ENCODE results near the gene POP4. TPM values are rescaled to one million over a fixed set of nuclear protein-coding genes. Genes with fewer than 3 reads are reported as not detected.

Gene POP4
- total RNA-seq, 1 experiment from 2014 or later: 75.0 TPM

- H3K4me3 ChIP-seq (ENCODE audit: low read depth, low read length): no peak overlapping the region
- TF ChIP-seq, protein P1, sequence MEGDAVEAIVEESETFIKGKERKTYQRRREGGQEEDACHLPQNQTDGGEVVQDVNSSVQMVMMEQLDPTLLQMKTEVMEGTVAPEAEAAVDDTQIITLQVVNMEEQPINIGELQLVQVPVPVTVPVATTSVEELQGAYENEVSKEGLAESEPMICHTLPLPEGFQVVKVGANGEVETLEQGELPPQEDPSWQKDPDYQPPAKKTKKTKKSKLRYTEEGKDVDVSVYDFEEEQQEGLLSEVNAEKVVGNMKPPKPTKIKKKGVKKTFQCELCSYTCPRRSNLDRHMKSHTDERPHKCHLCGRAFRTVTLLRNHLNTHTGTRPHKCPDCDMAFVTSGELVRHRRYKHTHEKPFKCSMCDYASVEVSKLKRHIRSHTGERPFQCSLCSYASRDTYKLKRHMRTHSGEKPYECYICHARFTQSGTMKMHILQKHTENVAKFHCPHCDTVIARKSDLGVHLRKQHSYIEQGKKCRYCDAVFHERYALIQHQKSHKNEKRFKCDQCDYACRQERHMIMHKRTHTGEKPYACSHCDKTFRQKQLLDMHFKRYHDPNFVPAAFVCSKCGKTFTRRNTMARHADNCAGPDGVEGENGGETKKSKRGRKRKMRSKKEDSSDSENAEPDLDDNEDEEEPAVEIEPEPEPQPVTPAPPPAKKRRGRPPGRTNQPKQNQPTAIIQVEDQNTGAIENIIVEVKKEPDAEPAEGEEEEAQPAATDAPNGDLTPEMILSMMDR (IDR thresholded peaks at IDR 0.05; ENCODE audit: insufficient read depth in 1 of 2, low read depth in 1 of 2, low read length in 1 of 2, severe bottlenecking in 1 of 2, unreplicated experiment in 1 of 2): no peak
- intact Hi-C loops (cut with micrococcal nuclease; ENCODE audit: unreplicated experiment): no loop called here
- no TSS peak for BruUV-seq (replicated peaks)
- no peaks in the 10 kb centered on the region for H3K9me3 Mint-ChIP-seq (ENCODE audit: unreplicated experiment)
- peaks cover 8% of the 10 kb centered on the region for H3K36me3 ChIP-seq (ENCODE audit: control insufficient read depth, insufficient read depth, low read length)
- no peaks in the 10 kb centered on the region for H3K4me1 ChIP-seq
- CTCF ChIA-PET: no interaction called here
- POLR2A ChIA-PET: no interaction called here
- no peak for DNase-seq
- H3K27me3 Mint-ChIP-seq (ENCODE audit: insufficient read depth, unreplicated experiment): no peaks in the 10 kb centered on the region
- H3K4me1 Mint-ChIP-seq (ENCODE audit: low read depth, unreplicated experiment): no peaks in the 10 kb centered on the region
- H3K27me3 ChIP-seq (replicated peaks; ENCODE audit: control insufficient read depth, insufficient read depth, low read length): no peaks in the 10 kb centered on the region
- H3K27ac Mint-ChIP-seq (ENCODE audit: unreplicated experiment): no peak overlapping the region
- no peaks in the 10 kb centered on the region for H3K9me3 ChIP-seq
- no peak overlapping the region for H3K4me3 Mint-ChIP-seq (ENCODE audit: unreplicated experiment)
- peaks cover 43% of the 10 kb centered on the region for H3K36me3 Mint-ChIP-seq (ENCODE audit: insufficient read depth, unreplicated experiment)
Observed at GRCh38 chr19:29614046-29614445, 8.0 kb downstream of the POP4 start.

GRCh38 chr19:29614780-29615179, 8.7 kb downstream of the POP4 start:
- H3K4me3 Mint-ChIP-seq (ENCODE audit: unreplicated experiment): no peak overlapping the region
- ChIA-PET CTCF (no interaction called here), POLR2A (interaction anchor here (0.6 kb wide), 2 partner anchors 230 to 435 kb away, joined by 5 to 7 read pairs; no protein-coding TSS in a partner anchor)
- no peaks in the 10 kb centered on the region for H3K27me3 Mint-ChIP-seq (ENCODE audit: insufficient read depth, unreplicated experiment)
- no peak overlapping the region for H3K27ac Mint-ChIP-seq (ENCODE audit: unreplicated experiment)
- Histone ChIP-seq H3K4me1 (no peaks in the 10 kb centered on the region), H3K27me3 (replicated peaks; ENCODE audit: control insufficient read depth, insufficient read depth, low read length) (no peaks in the 10 kb centered on the region), H3K9me3 (no peaks in the 10 kb centered on the region), H3K36me3 (ENCODE audit: control insufficient read depth, insufficient read depth, low read length) (peaks cover 8% of the 10 kb centered on the region), H3K4me3 (ENCODE audit: low read depth, low read length) (no peak overlapping the region)
- H3K36me3 Mint-ChIP-seq (ENCODE audit: insufficient read depth, unreplicated experiment): peaks cover 43% of the 10 kb centered on the region
- DNase-seq: no peak
- no peaks in the 10 kb centered on the region for H3K4me1 Mint-ChIP-seq (ENCODE audit: low read depth, unreplicated experiment)
- TF ChIP-seq, protein P1 (IDR thresholded peaks at IDR 0.05; ENCODE audit: insufficient read depth in 1 of 2, low read depth in 1 of 2, low read length in 1 of 2, severe bottlenecking in 1 of 2, unreplicated experiment in 1 of 2): no peak
- BruUV-seq (replicated peaks): no TSS peak
- no peaks in the 10 kb centered on the region for H3K9me3 Mint-ChIP-seq (ENCODE audit: unreplicated experiment)
- intact Hi-C loops (cut with micrococcal nuclease; ENCODE audit: unreplicated experiment): no loop called here

GRCh38 chr19:29615891-29616425, 9.9 kb downstream of the POP4 start:
- no TSS peak for BruUV-seq (replicated peaks)

More at GRCh38 chr19:29615891-29616425, 9.9 kb downstream of the POP4 start:
- no peak overlapping the region for H3K4me3 Mint-ChIP-seq (ENCODE audit: unreplicated experiment)
- no peaks in the 10 kb centered on the region for H3K4me1 ChIP-seq
- H3K27me3 ChIP-seq (replicated peaks; ENCODE audit: control insufficient read depth, insufficient read depth, low read length): no peaks in the 10 kb centered on the region
- H3K36me3 Mint-ChIP-seq (ENCODE audit: insufficient read depth, unreplicated experiment): peaks cover 43% of the 10 kb centered on the region
- DNase-seq: no peak
- H3K4me1 Mint-ChIP-seq (ENCODE audit: low read depth, unreplicated experiment): no peaks in the 10 kb centered on the region
- H3K36me3 ChIP-seq (ENCODE audit: control insufficient read depth, insufficient read depth, low read length): peaks cover 8% of the 10 kb centered on the region
- H3K9me3 ChIP-seq: no peaks in the 10 kb centered on the region
- TF ChIP-seq, protein P1 (IDR thresholded peaks at IDR 0.05; ENCODE audit: insufficient read depth in 1 of 2, low read depth in 1 of 2, low read length in 1 of 2, severe bottlenecking in 1 of 2, unreplicated experiment in 1 of 2): no peak
- intact Hi-C loops (cut with micrococcal nuclease; ENCODE audit: unreplicated experiment): no loop called here
- no peaks in the 10 kb centered on the region for H3K9me3 Mint-ChIP-seq (ENCODE audit: unreplicated experiment)
- no peak overlapping the region for H3K27ac Mint-ChIP-seq (ENCODE audit: unreplicated experiment)
- peaks cover 4% of the 10 kb centered on the region for H3K27me3 Mint-ChIP-seq (ENCODE audit: insufficient read depth, unreplicated experiment)
- POLR2A ChIA-PET: no interaction called here
- H3K4me3 ChIP-seq (ENCODE audit: low read depth, low read length): no peak overlapping the region
- CTCF ChIA-PET: no interaction called here
